GM12878 (cell line): ENCODE results near the gene SUGCT. TPM values are rescaled to one million over a fixed set of nuclear protein-coding genes. Genes with fewer than 3 reads are reported as not detected.

Experiments
- ATAC-seq: fragments of 200-7000 bp; cut with Tn5 transposase; 3 replicates; pipeline ENCODE4 v1.9.1; 2020; ENCODE audit warnings: mild to moderate bottlenecking, moderate library complexity
- BruUV-seq: library from RNA; stranded (reverse); fragments of 400-500 nt; replicated peaks from 2 replicates; lab custom pipeline; 2021; lab: Mats Ljungman, UMichigan
- CTCF ChIA-PET: fragments of 300-600 bp; sonication (Branson Sonifier 250); formaldehyde crosslinking; extraction: SDS; loops from one replicate; lab custom pipeline; 2021; ENCODE audit warnings: inconsistent platforms; lab: Yijun Ruan, JAX
- POLR2A ChIA-PET: fragments of 350-600 bp; formaldehyde crosslinking; extraction: SDS; loops from one replicate; lab custom pipeline; 2021; ENCODE audit warnings: inconsistent platforms; lab: Charles Lee
- RAD21 ChIA-PET: fragments of 300-600 bp; sonication (Branson Sonifier 250); formaldehyde crosslinking; loops from one replicate; lab custom pipeline; 2023; ENCODE audit warnings: antibody characterized with exemption; ENCODE audit not compliant: unreplicated experiment; lab: Charles Lee
- SMC1A ChIA-PET: fragments of 300-600 bp; sonication (Branson Sonifier 250); formaldehyde crosslinking; loops from one replicate; lab custom pipeline; 2023; ENCODE audit not compliant: unreplicated experiment, uncharacterized antibody; lab: Charles Lee
- DNase-seq: peaks from one replicate; pipeline ENCODE4 v3.0.0-alpha.2; 2011; ENCODE audit warnings: low read depth, low spot score
- FAIRE-seq: peaks from 3 replicates; lab custom pipeline; 2011; peaks lifted over from hg19 to GRCh38; lab: Jason Lieb, UNC
- H2AFZ ChIP-seq: 2 replicates; pipeline ENCODE4 v1.6.0; 2011; ENCODE audit warnings: low read depth, low read length, control low read depth; ENCODE audit not compliant: control insufficient read depth
- H3K27ac ChIP-seq: 2 replicates; pipeline ENCODE4 v1.5.1; 2011; ENCODE audit warnings: control low read depth; ENCODE audit not compliant: control insufficient read depth, insufficient read depth
- H3K27me3 ChIP-seq, 2 experiments: replicated peaks in 1 of 2; 2 replicates each; pipeline versions ENCODE4 v1.6.0 to v1.6.1; 2011; ENCODE audit warnings: low read length in 1 of 2; ENCODE audit not compliant: control insufficient read depth in 2 of 2, insufficient read depth in 2 of 2
- H3K36me3 ChIP-seq, 2 experiments: 2 replicates each; pipeline ENCODE4 v1.5.1; 2011; ENCODE audit warnings: low read length in 1 of 2; ENCODE audit not compliant: control insufficient read depth in 2 of 2, insufficient read depth in 2 of 2
- H3K4me1 ChIP-seq: 2 replicates; pipeline ENCODE4 v1.6.1; 2011; ENCODE audit warnings: mild to moderate bottlenecking, low read length, moderate library complexity, mixed read lengths; ENCODE audit not compliant: control insufficient read depth, insufficient read depth
- H3K4me2 ChIP-seq: 2 replicates; pipeline ENCODE4 v1.6.0; 2011; ENCODE audit warnings: control low read depth; ENCODE audit not compliant: control insufficient read depth, insufficient read depth
- H3K4me3 ChIP-seq: fragments of 200-600 bp; sonication (generic); 2 replicates; pipeline ENCODE4 v1.5.1; 2016
- H3K79me2 ChIP-seq: 2 replicates; pipeline ENCODE4 v1.6.0; 2011; ENCODE audit warnings: low read length; ENCODE audit not compliant: control insufficient read depth, insufficient read depth
- H3K9ac ChIP-seq: 2 replicates; pipeline ENCODE4 v1.8.0; 2011; ENCODE audit warnings: low read length, control low read depth, mixed read lengths; ENCODE audit not compliant: control insufficient read depth, insufficient read depth
- H3K9me3 ChIP-seq: replicated peaks from 3 replicates; pipeline ENCODE4 v1.5.1; 2011; ENCODE audit warnings: mild to moderate bottlenecking, low read length; ENCODE audit not compliant: control insufficient read depth, insufficient read depth
- H4K20me1 ChIP-seq: 2 replicates; pipeline ENCODE4 v1.6.0; 2011; ENCODE audit not compliant: control insufficient read depth, insufficient read depth
- BACH1 ChIP-seq: fragments of 450-650 bp; IDR thresholded peaks from 2 replicates; pipeline ENCODE4 v1.6.1; 2017; ENCODE audit warnings: mild to moderate bottlenecking, borderline replicate concordance
- BCL11A ChIP-seq: IDR thresholded peaks from 2 replicates; pipeline ENCODE4 v1.6.1; 2011; ENCODE audit warnings: low read depth, low read length
- NKRF ChIP-seq: fragments of 450-650 bp; conservative IDR thresholded peaks from 2 replicates; pipeline ENCODE4 v1.6.1; 2017; ENCODE audit warnings: mild to moderate bottlenecking, moderate library complexity
- SKIL ChIP-seq: fragments of 450-650 bp; IDR thresholded peaks from 2 replicates; pipeline ENCODE4 v1.6.1; 2017; ENCODE audit warnings: mild to moderate bottlenecking, low read depth, inconsistent platforms; ENCODE audit not compliant: poor library complexity, severe bottlenecking
- SP1 ChIP-seq: IDR thresholded peaks from one replicate; pipeline ENCODE4 v1.6.1; 2011; ENCODE audit warnings: low read depth, low read length
- TARDBP ChIP-seq: IDR thresholded peaks from 2 replicates; pipeline ENCODE4 v1.6.1; 2016; ENCODE audit warnings: borderline replicate concordance
- WGBS: methylation state at CpG from one replicate; pipeline ENCODE4 v1.1.6; 2016; ENCODE audit warnings: low lambda C conversion rate; ENCODE audit not compliant: insufficient replicate concordance, insufficient coverage; ENCODE audit errors: missing lambda C conversion rate; 5-methylcytosine and 5-hydroxymethylcytosine counted together
- in situ Hi-C: fragments of 300-500 bp; cut with MboI; formaldehyde crosslinking; loops from 9 replicates; pipeline ENCODE4 v1.14.3; 2018; ENCODE audit warnings: mixed read lengths
- intact Hi-C: fragments of 100-400 bp; cut with micrococcal nuclease; formaldehyde crosslinking; loops from one replicate; pipeline ENCODE4 v1.14.2; 2022; ENCODE audit not compliant: unreplicated experiment
- polyA plus RNA-seq, 11 experiments: library from polyadenylated mRNA; depleted of rRNA in 4 of 11; unstranded in 6 of 11; stranded (reverse) in 5 of 11; fragments of >200 nt; fragmentation: Nextera tagmentation in 4 of 11; fragmentation: Illumina TruSeq in 1 of 11; extraction: Ambion mirVana in 4 of 11; extraction: Trizol in 1 of 11; gene quantifications; 1 replicate in 1 of 11; 2 replicates in 10 of 11; pipeline versions ENCODE4 v1.2.1 to v1.2.3, GENCODE V29; 2011 to 2016; ENCODE audit warnings: inconsistent platforms in 2 of 11, missing spikeins in 2 of 11, low read depth in 1 of 11
- total RNA-seq, 4 experiments: library from RNA; depleted of rRNA in 3 of 4; stranded (reverse); fragments of >200 nt in 3 of 4; fragmentation: Illumina TruSeq in 1 of 4; extraction: Trizol in 1 of 4; gene quantifications; 2 replicates each; pipeline versions ENCODE4 v1.2.1 to v1.2.3, GENCODE V29; 2013 to 2021
- TF ChIP-seq, protein P1 (sequence below): fragments of 450-650 bp; IDR thresholded peaks from 2 replicates; pipeline ENCODE4 v1.6.1; 2017; ENCODE audit warnings: mild to moderate bottlenecking
- TF ChIP-seq, protein P2 (sequence below): IDR thresholded peaks from 2 replicates; pipeline ENCODE4 v1.6.1; 2011; ENCODE audit warnings: borderline replicate concordance, low read depth, mild to moderate bottlenecking, moderate library complexity, mixed read lengths, low read length; ENCODE audit not compliant: insufficient read depth; ENCODE audit errors: extremely low read length
- TF ChIP-seq, protein P3 (sequence below): fragments of 450-650 bp; IDR thresholded peaks from 2 replicates; pipeline ENCODE4 v1.6.1; 2016; ENCODE audit warnings: mild to moderate bottlenecking

Gene SUGCT
- total and polyA plus RNA-seq, 10 of the 15 experiments (the other 5 are each of a cell fraction or from before 2014, with no cell fraction given) = 0.08 to 1.2 (median 0.67) TPM; not detected in 1

- TF ChIP-seq SKIL (no peak), TARDBP (no peak), NKRF (no peak)
- TF ChIP-seq, protein P1, sequence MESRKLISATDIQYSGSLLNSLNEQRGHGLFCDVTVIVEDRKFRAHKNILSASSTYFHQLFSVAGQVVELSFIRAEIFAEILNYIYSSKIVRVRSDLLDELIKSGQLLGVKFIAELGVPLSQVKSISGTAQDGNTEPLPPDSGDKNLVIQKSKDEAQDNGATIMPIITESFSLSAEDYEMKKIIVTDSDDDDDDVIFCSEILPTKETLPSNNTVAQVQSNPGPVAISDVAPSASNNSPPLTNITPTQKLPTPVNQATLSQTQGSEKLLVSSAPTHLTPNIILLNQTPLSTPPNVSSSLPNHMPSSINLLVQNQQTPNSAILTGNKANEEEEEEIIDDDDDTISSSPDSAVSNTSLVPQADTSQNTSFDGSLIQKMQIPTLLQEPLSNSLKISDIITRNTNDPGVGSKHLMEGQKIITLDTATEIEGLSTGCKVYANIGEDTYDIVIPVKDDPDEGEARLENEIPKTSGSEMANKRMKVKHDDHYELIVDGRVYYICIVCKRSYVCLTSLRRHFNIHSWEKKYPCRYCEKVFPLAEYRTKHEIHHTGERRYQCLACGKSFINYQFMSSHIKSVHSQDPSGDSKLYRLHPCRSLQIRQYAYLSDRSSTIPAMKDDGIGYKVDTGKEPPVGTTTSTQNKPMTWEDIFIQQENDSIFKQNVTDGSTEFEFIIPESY = no peak
These were observed 539.5 kb downstream of the SUGCT start (continued) for GRCh38 chr7:40674316-40674715.

GRCh38 chr7:40675741-40676140 lies 540.9 kb downstream of the SUGCT start:
- intact Hi-C loops = no loop called here
- in situ Hi-C loops = no loop called here
- no peak overlapping the region for H3K4me3 ChIP-seq
- H2AFZ ChIP-seq = no peak overlapping the region
- ATAC-seq (no peak), FAIRE-seq (no peak), DNase-seq (no peak)
- POLR2A ChIA-PET = no interaction called here
- no peaks in the 10 kb centered on the region for H3K4me1 ChIP-seq
- no peaks in the 10 kb centered on the region for H3K9me3 ChIP-seq
- H4K20me1 ChIP-seq = no peaks in the 10 kb centered on the region
- no peak overlapping the region for H3K27ac ChIP-seq
- no peaks in the 10 kb centered on the region for H3K79me2 ChIP-seq
- SMC1A ChIA-PET = interaction anchor here (0.6 kb wide), 1 partner anchor 331 kb away, joined by 3 read pairs; no protein-coding TSS in a partner anchor
- H3K9ac ChIP-seq = no peak overlapping the region
- RAD21 ChIA-PET = no interaction called here
- H3K27me3 ChIP-seq = no peaks in the 10 kb centered on the region
- CTCF ChIA-PET = no interaction called here
- no TSS peak for BruUV-seq
- WGBS = 1% methylated on average over 3 of the region's 3 CpGs
- H3K4me2 ChIP-seq = no peak overlapping the region
- H3K36me3 ChIP-seq = no peaks in the 10 kb centered on the region
- TF ChIP-seq BCL11A (no peak), SP1 (no peak), BACH1 (no peak)
- TF ChIP-seq, protein P2, sequence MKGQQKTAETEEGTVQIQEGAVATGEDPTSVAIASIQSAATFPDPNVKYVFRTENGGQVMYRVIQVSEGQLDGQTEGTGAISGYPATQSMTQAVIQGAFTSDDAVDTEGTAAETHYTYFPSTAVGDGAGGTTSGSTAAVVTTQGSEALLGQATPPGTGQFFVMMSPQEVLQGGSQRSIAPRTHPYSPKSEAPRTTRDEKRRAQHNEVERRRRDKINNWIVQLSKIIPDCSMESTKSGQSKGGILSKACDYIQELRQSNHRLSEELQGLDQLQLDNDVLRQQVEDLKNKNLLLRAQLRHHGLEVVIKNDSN = no peak
- TF ChIP-seq, protein P3, sequence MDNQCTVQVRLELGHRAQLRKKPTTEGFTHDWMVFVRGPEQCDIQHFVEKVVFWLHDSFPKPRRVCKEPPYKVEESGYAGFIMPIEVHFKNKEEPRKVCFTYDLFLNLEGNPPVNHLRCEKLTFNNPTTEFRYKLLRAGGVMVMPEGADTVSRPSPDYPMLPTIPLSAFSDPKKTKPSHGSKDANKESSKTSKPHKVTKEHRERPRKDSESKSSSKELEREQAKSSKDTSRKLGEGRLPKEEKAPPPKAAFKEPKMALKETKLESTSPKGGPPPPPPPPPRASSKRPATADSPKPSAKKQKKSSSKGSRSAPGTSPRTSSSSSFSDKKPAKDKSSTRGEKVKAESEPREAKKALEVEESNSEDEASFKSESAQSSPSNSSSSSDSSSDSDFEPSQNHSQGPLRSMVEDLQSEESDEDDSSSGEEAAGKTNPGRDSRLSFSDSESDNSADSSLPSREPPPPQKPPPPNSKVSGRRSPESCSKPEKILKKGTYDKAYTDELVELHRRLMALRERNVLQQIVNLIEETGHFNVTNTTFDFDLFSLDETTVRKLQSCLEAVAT = no peak
